Kidney (tissue), 14 donors: ENCODE measurements around the gene SIGLEC14. TPM values are rescaled to one million over a fixed set of nuclear protein-coding genes. Genes with fewer than 3 reads are reported as not detected.

Source experiments
- DNase-seq, 5 donors: peaks; one replicate each; pipeline ENCODE4 v3.0.0-alpha.2; 2013 to 2020
- FAIRE-seq: peaks from 2 replicates; lab custom pipeline; 2012; peaks lifted over from hg19 to GRCh38; lab: Jason Lieb, UNC
- H3K27ac ChIP-seq, 2 donors: one replicate each; pipeline ENCODE4 v1.7.0; 2013; ENCODE audit warnings: low read depth in 2 of 2, low read length in 2 of 2, inconsistent platforms in 1 of 2
- H3K27me3 ChIP-seq: one replicate; pipeline ENCODE4 v1.7.1; 2013; ENCODE audit warnings: low read length, inconsistent platforms; ENCODE audit not compliant: control insufficient read depth, insufficient read depth
- H3K36me3 ChIP-seq, 3 donors: one replicate each; pipeline versions ENCODE4 v1.7.0 to v1.7.1; 2013; ENCODE audit warnings: low read length in 3 of 3, control low read depth in 1 of 3, inconsistent platforms in 1 of 3; ENCODE audit not compliant: insufficient read depth in 3 of 3, control insufficient read depth in 2 of 3
- H3K4me1 ChIP-seq, 3 donors: one replicate each; pipeline versions ENCODE4 v1.7.0 to v1.7.1; 2013; ENCODE audit warnings: low read length in 3 of 3, inconsistent platforms in 1 of 3, low read depth in 1 of 3; ENCODE audit not compliant: control insufficient read depth in 2 of 3, insufficient read depth in 2 of 3
- H3K4me3 ChIP-seq, 3 donors: one replicate each; pipeline versions ENCODE4 v1.7.0 to v1.8.1; 2013; ENCODE audit warnings: low read length in 3 of 3, control low read depth in 1 of 3, inconsistent platforms in 1 of 3
- H3K9ac ChIP-seq, 3 donors: one replicate each; pipeline versions ENCODE4 v1.7.0 to v1.7.1; 2013; ENCODE audit warnings: low read length in 3 of 3, control low read depth in 1 of 3, inconsistent platforms in 1 of 3
- H3K9me3 ChIP-seq, 3 donors: one replicate each; pipeline versions ENCODE4 v1.7.0 to v1.7.1; 2013; ENCODE audit warnings: low read length in 3 of 3, control low read depth in 1 of 3, inconsistent platforms in 1 of 3; ENCODE audit not compliant: control insufficient read depth in 2 of 3, insufficient read depth in 1 of 3
- intact Hi-C: fragments of 100-400 bp; cut with DNase I; formaldehyde crosslinking; loops from one replicate; pipeline ENCODE4 v1.11.1; 2022
- polyA plus RNA-seq: library from polyadenylated mRNA; stranded (reverse); fragments of 350-450 nt; fragmentation: Illumina TruSeq; extraction: RNeasy Lipid Tissue Mini Kit (QIAGEN cat#74804); gene quantifications from one replicate; pipeline ENCODE4 v1.2.3, GENCODE V29; 2014; ENCODE audit warnings: low read depth, low replicate concordance; ENCODE audit not compliant: insufficient read depth
- total RNA-seq: library from RNA; stranded (reverse); fragmentation: NEBNext Ultra II Directional; extraction: Animal tissue kit (Norgen Biotek cat#: 25700); gene quantifications from one replicate; pipeline ENCODE4 v1.2.1, GENCODE V29; 2021
- TF ChIP-seq, protein P1 (sequence below): IDR thresholded peaks from 3 replicates; pipeline ENCODE4 v1.5.1; 2012; ENCODE audit warnings: mild to moderate bottlenecking, moderate library complexity, borderline replicate concordance; ENCODE audit not compliant: insufficient read depth; ENCODE audit errors: extremely low read depth
- donor health status: control.
- donor health status: control.
- donor health status: control.
- donor health status: control.
- donor health status: control.
- donor health status: DM: yes; HTN: yes; CAD: no.
- donor health status: Normal renal cell carcinoma (clear cell type).

Gene SIGLEC14
- total and polyA plus RNA-seq, 2 donors from 2014 or later = 0.26 to 11.5 TPM

DNA sequence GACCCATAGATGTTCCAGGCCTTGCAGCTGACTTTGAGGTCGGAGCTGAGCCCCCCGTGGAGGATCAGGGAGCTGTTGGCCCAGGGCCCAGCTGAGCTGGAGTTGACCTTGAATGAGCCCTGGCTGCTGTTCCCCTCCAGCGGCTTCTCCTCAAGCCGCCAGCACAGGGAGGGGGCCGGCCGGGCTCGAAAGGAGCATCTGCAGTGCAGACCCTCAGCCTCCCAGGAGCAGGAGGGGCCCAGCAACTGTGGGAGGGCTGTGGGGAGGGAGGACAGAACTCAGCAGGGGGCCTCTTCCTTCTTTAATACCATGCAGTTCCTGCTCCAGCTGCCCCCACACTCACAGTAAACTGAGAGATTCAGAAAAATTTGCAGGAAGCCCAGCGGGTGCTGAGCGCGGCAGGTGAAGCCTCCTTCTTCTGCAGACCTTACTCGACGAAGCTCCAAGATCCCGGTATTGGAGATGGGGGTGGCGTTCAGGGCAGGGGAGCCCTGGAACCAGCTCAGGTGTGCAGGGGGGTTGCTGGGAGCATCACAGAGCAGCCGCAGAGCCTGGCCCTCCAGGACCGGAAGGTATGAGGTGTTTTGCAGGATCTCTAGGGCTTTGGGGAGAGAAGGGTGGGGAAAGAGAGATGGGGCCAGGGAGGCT, 19.0 kb downstream of the SIGLEC14 start:
- DNase-seq = no peak
- H3K9me3 ChIP-seq = no peaks in the 10 kb centered on the region
- intact Hi-C loops = no loop called here
- H3K36me3 ChIP-seq = no peaks in the 10 kb centered on the region
- H3K4me1 ChIP-seq = peaks cover 0 to 2% (median 0%) of the 10 kb centered on the region in 3 donors
- no peaks in the 10 kb centered on the region for H3K27me3 ChIP-seq
- TF ChIP-seq, protein P1, sequence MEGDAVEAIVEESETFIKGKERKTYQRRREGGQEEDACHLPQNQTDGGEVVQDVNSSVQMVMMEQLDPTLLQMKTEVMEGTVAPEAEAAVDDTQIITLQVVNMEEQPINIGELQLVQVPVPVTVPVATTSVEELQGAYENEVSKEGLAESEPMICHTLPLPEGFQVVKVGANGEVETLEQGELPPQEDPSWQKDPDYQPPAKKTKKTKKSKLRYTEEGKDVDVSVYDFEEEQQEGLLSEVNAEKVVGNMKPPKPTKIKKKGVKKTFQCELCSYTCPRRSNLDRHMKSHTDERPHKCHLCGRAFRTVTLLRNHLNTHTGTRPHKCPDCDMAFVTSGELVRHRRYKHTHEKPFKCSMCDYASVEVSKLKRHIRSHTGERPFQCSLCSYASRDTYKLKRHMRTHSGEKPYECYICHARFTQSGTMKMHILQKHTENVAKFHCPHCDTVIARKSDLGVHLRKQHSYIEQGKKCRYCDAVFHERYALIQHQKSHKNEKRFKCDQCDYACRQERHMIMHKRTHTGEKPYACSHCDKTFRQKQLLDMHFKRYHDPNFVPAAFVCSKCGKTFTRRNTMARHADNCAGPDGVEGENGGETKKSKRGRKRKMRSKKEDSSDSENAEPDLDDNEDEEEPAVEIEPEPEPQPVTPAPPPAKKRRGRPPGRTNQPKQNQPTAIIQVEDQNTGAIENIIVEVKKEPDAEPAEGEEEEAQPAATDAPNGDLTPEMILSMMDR = no peak
- FAIRE-seq = no peak
- H3K4me3 ChIP-seq = no peak overlapping the region
- no peak overlapping the region for H3K9ac ChIP-seq
- no peak overlapping the region for H3K27ac ChIP-seq

DNA sequence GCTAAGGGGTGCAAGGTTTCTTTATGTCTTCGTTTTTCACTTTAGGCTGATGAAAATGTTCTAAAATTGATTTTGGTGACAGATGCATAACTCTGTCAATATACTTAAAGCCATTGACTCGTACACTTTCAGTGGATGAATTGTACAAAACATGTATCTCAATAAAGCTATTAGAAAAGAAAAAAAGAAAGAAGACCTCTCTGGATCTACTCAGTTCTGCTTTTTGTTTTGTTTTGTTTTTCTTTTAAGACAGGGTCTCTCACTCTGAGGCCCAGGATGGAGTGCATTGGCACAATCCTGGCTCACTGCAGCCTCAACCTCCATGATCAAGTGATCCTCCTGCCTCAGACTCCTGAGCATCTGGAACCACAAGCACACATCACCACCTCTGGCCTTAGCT, 19.9 kb downstream of the SIGLEC14 start:
- TF ChIP-seq, protein P1 = no peak
- Histone ChIP-seq H3K9ac (no peak overlapping the region), H3K9me3 (no peaks in the 10 kb centered on the region), H3K36me3 (no peaks in the 10 kb centered on the region), H3K27ac (no peak overlapping the region), H3K4me3 (no peak overlapping the region), H3K4me1 (peaks cover 0 to 2% (median 0%) of the 10 kb centered on the region in 3 donors), H3K27me3 (no peaks in the 10 kb centered on the region)
- DNase-seq (no peak), FAIRE-seq (no peak)
- intact Hi-C loops = no loop called here

DNA sequence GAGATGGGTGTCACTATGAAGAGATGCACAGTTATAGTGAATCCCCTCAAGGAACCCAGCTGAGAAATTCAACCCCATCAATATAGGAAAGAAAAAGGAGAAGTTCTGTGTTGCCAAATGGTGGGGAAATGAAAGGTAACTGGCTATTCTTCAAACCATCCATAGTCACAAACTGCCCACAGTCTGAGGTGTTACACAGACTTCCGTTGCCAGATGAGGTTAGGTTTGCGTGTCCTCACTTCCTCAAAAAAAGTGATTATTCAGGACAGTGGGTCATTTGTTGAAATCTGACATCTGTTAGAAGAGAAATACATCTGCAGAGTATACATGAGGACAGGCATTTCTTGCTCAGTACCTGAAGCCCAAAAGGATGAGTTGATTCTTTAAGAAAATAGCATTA, 25.4 kb downstream of the SIGLEC14 start:
- TF ChIP-seq, protein P1 = no peak
- no peaks in the 10 kb centered on the region for H3K9me3 ChIP-seq
- H3K9ac ChIP-seq = no peak overlapping the region
- H3K27ac ChIP-seq = no peak overlapping the region
- FAIRE-seq = no peak
- intact Hi-C loops = no loop called here
- no peaks in the 10 kb centered on the region for H3K27me3 ChIP-seq
- no peak overlapping the region for H3K4me3 ChIP-seq
- no peak for DNase-seq
- no peaks in the 10 kb centered on the region for H3K36me3 ChIP-seq
- no peaks in the 10 kb centered on the region for H3K4me1 ChIP-seq
